Measurements from ENCODE around the gene TIMP3.

Gene TIMP3

DNA sequence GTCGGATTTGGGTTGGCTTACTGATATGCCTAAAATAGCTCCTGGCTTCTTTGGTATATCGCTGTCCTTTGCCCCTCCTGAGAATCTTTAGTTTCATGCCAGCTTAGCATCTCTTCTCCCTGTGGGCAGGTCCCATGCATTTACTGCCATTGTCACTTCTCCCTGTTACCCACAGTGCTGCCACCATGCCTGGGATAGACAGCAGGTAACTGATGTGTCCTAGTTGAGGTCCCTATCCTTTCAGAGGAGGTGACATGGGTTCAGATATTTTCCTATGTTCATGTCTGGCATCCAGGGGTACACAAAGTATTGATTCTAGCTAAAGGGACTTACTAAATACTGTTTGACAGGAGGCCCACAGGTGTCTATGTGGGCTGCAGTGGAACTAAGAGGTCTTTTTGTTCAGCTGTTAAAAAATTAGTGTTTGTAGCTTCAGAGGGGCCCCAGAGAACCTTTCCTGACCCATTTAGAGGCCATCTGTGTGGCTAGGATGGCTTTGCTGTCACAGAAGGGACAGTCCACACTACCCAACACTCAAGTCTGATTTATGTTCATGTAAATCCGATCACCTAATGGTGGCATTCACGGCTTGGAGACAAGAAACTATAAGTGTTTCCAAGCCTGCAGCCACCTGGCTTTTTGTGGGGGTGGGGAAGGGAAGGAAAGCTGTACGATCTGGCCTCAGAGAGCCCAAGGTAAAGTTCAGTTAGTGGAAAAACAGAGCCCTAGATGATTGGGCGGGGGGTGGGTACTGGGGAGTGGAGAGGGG, 8.5 kb downstream of the TIMP3 start:
- no peak for DNase-seq (ENCODE audit: low read depth)

DNA sequence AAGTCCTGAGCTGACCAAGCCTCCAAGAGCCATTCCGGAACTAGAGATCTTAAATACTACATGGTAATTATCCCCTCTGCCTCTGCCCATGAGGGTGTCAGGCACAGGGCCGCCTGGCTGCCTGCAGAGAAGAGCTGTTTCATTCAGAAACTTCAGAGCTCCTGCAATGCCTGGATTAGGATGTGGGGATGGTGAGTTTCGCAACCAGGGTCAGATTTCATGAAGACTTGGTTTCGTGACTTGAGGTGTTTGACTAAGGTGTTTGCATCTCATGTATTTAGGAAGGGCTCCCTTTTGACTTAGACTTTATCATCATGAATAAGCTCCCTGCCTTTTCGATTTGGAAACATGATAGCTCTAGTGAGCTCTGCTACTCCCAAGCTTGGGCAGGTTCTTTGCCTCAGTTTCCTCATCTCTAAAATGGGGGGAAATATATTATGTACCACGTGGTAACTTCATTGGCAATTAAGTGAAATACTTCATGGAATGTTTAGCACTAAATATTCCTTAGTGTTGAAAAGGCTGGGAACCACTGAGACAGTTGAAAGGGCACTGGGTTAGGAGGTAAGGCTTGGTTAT, 9.1 kb downstream of the TIMP3 start:
- DNase-seq (ENCODE audit: low read depth) = no peak

DNA sequence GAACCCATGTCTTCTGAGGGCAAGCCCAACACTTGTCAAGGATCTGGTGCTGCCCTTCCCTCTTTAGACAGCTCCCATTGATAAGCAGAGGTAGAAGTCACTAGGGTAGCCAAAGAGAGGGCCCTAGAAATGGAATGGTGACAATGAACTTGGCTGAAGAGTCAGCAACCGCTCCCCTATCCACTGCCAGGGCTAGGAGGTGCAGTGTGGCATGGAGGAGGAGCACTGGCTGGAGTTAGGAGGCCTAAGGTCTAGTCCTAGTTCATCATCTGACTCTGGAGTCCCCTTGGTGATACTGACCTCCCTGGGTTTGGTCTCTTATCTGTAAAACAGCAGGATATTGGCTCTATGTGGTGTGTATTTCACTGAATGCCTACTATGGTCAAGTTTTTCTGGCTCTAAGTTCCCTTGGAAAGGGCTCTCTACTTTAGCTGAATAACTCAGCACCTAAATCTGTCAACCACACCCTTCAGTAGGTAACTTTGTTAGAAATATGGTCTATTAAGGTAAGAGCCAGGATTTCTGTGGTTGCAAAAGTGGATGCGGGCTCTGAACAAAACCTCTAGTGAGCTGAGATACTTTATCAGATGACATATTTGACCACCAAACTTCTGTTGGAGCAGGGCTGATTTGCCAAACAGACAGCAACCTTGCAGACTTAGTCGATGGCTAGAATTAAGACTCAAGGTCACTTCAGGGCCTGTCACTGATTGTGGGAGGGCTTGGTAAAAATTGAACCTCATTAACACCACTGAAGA, 10.5 kb downstream of the TIMP3 start:
- DNase-seq (ENCODE audit: low read depth) = no peak

DNA sequence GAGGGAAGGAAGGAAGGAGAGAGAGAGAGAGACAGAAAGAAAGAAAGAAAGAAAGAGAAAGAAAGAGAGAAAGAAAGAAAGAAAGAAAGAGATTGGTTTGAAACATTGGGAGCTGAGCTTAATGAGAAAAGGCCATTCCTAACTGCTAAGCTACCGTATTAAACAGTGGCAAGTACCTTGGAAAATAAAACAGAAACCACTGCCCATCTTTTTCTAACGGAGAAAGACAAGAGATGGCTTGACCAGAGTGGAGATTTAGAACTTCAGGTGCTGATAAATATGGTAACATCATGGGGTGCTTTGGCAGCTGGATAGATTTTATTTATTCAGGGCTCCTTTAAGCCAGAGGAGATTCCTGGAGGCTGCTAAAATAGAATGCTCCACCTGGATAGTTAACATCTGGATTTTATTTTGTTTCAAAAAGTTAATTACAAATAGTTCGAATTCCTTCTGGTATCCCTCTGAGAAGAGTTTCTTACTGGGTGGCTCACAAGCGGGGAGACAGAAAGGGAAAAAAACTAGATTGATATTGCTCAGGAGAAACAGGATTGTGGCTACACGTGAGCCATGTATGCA, 12.9 kb downstream of the TIMP3 start:
- no peak for DNase-seq (ENCODE audit: low read depth)

DNA sequence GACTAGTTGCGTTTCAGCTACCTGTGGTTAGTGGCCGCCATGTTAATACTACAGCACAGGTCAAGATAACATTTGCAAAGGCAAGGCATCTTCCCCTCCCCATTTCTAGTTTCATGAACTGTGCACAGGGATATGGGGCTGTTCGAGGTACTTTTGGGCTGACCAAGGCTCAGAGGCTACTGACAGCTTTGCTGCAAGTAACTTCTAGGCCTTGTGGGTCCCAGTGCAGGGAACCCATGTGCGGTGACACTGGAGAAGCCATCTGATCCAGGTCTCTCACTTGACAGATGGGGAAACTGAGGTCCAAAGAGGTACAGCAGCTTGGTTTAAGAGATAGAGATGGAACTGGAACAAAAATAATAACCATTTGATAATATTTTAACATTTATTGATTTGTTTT, 13.6 kb downstream of the TIMP3 start:
- no peak for DNase-seq (ENCODE audit: low read depth)

DNA sequence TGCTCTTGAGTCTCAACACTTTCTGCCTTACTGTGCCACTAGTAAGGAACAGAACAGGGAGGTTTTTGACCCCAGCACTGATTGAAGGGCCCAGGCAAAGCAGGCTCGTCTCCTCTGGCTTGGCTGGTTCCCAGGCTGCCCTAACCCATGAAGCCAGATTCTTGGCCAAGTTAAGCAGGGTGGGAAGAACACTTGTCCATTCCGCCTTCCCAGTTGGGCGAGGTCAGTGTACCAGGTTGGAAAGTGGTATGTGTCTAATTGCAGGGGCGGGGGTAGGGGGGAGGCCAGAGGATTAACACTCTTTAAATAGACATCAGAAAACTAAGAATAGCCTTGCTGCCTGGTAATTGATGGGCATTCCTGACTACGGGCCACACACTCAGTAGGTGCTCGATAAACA, 14.4 kb downstream of the TIMP3 start:
- DNase-seq (ENCODE audit: low read depth) = no peak

DNA sequence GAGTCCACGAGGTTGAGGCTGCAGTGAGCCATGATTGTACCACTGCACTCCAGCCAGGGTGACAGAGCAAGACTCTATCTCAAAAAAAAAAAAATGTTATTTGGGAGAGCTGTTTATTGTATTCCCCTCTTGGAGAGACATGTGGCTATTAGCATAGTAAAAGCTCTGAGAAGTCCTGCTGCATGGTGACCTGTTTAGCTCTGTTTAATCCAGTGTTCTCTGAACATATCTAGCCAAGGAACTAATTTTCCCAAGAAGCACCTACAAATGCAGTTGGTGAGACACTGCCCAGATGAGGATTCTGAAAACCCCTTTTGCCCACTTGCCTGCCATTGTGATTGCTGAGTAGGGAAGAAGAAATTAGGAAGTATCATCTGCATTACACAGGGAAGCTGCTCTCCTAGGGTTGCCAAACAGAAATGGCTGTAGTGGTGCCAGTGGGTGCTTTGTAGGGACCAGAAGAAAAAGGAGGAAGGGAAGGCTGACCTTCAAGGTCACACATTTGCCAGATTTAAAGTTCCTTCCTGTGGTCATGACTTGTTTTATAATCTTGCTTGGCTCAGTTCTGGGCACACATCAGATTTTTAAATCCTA, 15.7 kb downstream of the TIMP3 start:
- no peak for DNase-seq (ENCODE audit: low read depth)

DNA sequence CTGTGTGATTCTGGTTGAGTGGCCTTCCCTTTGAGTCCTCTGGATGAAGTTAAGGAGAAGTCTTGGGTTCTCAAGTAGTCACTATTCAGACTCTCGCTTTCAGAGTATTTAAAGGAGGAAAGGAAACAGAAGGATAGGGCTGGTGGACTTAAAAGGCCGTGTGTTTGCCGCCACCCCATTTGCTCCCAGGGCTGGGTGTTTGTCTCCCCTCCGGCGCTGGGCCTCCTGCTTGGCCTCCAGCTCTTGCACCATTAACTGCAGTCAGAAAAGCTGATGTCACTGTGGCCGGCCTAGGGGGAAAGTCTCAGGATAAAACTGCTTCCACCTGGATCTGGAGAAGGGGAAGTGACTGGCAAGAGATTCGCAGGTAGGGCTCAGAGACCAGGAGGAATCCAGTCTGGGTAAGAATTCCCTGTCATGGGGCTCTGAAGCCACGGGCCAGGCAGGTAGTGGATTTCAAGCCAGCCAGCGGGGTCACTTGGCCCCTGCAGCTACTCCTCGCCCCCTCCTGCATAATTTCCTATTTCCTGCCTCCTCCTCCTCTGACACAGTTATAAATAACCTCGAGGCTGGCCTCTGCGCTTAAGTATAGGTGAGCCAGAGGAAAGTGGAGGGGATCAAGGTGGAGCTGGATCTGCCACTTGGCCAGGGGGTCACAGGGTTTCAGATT, 17.1 kb downstream of the TIMP3 start:
- no peak for DNase-seq (ENCODE audit: low read depth)

DNA sequence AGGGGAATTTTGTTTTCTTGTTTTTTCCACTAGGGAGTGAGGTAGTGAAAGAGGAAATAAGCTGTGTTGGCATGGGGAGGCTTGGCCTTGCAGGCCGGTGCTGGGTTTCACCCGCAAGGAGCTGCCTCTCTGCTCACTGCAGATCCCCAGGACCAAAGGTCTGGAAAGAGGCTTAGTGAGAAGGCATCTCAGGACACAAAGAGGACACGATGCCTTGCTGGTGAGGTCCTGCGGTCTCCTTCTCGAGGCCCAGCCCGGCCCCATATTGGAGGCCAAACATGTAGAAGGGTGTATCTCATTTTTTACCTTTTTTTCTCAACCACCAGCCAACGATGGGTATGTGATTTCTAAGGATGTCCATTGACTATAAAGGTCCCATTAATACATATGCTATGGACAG, 17.6 kb downstream of the TIMP3 start:
- no peak for DNase-seq (ENCODE audit: low read depth)

DNA sequence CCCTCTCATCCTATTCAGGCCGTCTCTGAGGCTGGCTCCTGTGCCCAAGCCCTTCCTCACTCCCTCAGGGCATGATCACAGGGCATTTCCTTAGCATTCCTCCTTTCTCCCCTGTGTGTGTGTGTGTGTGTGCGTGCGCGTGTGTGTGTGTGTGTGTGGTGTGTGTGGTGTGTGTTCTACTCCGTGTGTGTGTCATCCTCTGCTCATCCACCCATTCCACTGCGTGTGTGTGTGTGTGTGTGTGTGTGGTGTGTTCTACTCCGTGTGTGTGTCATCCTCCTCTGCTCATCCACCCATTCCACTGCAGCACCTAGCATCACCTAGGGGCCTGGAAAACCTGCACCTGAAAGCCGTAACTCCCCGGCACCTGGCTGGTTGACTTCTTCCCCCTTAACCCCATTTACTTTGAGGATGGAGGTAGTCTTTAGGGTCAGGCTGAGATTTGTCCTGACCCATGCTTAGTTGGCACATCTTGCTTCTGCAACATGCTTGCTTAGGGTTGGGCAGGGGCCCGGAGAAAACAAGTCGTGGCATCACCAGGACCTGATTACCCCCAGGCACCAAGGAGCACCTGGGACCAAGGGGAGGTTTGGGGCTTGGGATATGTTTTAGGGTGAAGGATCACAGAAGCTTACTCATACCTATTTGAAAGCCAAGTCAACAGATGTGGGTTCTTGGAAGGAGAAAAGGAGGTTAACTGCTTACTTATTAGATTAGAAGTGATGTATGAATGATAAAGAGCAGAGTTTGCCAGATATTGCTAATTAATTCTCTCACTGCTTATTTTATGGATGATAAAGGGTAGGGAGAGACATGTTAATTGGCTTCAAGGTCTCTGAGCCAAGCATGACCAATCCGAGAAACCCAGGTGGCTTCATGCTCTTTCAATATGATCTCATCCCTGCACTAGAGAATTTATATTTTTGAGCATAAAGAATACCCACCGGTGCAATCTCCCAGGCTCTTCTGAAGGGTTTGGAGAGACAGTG, 18.9 kb downstream of the TIMP3 start:
- DNase-seq (ENCODE audit: low read depth) = no peak

DNA sequence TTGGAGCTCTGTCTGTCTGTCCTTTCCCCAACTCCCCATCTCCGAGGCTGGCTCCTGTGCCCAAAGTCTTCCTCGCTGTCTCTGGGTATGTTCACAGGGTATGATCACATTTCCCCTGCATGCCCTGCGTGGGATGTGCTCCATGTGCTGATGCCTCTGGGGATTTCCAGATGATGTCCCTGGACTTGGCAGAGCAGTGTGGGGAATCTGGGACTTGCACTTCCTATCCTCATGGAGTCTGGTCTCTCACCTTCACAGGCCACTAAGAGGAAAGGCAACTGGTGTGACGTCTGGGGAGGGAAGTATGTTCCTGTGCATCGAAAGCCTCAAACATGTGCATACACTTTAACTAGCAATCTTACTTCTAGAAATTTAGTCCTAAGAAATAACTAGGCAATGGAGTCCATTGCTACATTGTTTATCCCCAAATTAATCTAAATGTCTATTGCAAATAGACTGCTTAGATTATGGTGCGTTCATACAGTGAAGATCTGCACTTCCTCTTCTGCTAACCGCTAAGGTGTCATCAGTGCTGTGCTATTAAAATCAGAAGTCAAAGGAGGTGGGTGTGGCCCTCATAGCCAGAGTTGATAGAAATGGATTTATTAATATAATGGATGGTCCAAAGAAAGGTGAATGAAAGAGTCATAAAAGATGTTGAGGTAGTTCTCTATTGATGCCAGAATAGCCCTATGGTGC, 20.8 kb downstream of the TIMP3 start:
- no peak for DNase-seq (ENCODE audit: low read depth)

DNA sequence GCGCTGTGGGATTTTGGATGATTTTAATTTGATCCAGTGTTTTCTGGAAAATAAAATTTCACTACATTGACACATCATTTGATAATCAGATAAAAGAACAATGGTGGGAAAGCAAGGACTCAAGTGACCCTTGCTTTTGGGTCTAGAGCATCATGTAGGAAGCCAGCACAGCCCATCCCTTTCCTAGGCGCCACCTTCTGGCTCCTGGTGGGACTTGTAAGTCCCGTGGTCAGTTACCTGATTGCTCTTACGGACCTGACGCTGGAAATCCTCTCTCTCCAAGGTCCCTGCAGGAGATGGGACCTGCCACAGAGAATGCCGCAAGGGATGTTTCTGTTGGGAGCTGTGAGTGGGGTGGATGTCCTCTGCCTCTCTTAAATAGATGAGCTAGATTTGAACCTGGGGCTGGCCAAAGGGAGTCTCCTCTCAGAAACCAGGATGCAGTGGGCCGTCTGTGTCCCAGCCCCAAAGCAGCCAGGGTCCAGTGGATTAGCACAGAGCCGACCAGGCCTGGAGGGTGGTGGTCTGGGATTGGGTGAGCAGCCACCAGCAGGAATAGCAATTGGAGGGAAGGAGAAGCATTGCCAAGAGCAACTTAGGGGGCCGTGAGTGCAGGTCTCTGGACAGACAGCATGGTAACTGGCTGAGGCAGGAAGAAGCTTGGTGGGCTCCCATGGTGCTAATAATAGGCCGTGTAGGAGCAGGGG, 21.7 kb downstream of the TIMP3 start:
- DNase-seq (ENCODE audit: low read depth) = no peak

DNA sequence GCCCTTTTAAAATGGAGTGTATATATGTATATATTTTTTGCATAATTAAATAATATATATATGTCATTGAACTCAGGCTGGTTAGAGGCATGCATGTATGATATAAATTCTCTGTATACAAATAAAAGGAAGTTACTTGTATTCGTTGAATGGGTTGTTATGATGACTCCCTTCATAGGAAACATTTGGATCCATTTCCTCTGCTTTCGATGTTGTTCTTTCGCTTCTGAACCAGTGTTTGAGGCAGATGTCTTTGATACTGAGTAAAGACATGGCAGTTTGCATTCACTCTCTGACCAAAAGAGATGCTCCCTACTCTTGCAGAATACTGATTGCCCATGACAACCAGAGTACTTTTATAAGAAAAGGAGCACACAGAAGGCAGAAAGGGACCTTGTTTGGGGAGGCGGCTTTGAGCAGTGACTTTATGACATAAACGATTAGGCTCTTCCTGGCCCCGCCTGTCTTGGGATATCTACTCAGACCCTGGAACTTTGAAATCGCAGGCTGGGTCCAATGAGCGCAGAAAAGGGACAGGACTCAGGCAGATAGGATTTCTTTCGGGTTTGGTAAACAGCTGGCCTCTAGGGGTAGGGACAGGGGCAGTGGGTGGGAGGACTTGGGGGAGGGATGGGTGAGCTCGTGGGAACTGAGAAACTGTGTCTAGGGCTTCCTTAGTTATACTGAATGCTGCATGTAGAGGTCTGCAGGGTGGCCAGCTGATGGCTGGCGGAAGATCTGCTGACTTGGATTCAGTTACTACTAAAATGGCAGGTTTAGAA, 23.2 kb downstream of the TIMP3 start:
- DNase-seq (ENCODE audit: low read depth) = no peak

DNA sequence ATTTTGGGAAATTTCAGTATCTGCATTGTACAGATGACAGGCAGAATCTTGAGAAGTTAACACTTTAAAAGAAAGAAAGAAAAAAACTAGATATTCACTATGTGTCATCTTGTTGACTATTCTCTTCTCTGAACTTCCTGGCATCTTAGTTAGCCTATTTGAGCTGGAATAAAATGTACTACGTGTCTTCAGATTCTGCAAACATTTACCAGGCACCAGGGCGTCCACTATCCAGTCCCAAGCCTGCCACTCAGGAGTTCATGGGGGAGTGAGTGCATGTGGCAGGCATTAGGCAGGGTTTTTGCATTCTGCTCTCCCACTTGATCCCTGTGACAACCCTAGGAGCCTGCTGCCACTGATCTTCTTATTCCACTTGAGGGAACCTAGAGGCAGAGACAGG, 25.0 kb downstream of the TIMP3 start:
- no peak for DNase-seq (ENCODE audit: low read depth)

DNA sequence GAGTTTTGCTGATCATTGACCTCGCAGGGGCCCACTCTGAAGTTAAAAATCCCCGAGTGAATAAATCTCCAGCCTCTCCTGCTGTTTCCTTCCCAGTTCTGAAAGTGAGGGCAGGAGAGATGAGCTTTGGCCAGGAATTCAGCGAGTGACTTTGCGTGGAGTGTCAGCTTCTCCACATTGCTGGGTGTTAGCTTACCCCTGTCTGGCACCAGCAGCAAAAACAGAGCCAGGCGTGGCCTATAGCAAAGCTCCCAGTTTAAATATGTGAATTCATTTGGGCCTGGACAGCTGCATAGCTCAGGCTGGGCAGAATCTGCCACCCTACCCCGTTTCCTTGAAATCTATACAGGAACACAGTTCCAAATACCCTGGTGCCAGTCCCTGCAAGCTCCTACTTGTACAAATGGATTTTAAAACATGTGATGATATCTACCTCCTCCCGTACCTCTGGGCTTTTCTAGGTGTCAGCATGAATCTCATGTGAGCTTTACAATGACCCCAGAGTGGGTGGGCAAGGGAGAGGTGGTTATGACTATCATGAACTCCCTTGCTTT, 25.6 kb downstream of the TIMP3 start:
- no peak for DNase-seq (ENCODE audit: low read depth)

DNA sequence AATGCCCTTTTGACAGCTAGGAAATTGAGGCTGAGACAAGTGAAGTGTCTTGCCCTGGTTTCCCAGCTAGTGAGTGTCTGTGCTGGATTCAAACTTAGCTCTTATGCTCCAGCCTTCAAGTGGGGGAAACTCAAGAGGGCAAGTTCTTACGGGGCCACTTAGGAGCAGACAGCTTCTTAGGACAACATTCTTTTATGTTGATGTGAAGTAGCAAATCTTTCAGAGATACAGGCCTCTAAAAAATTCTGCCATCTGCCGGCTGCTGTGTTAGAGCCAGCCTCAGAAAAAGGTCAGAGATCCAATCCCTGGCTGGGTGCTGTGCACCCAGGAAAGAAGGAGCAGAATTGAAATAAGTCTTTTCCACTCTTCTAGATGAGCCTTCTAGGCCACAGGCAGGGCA, 26.6 kb downstream of the TIMP3 start:
- DNase-seq (ENCODE audit: low read depth) = no peak

DNA sequence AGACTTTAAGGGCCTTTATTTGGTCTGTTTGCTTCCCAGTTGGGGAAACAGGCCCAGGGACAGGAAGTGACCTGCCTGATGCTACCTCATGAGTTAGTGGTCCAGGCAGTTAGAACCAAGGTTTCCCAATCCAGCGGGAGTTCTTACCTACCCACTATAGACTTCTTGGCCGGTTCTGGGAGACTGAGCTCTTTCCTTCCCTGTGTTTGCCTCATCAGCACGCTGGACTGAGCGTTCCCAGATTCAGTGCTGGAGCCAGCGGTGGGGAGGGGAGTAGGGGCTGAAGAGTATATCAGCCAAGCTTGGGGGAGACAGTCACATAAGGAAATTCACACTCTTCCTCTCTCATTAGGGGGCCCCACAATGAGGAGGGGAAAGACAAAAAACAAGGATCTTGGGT, 27.1 kb downstream of the TIMP3 start:
- no peak for DNase-seq (ENCODE audit: low read depth)

DNA sequence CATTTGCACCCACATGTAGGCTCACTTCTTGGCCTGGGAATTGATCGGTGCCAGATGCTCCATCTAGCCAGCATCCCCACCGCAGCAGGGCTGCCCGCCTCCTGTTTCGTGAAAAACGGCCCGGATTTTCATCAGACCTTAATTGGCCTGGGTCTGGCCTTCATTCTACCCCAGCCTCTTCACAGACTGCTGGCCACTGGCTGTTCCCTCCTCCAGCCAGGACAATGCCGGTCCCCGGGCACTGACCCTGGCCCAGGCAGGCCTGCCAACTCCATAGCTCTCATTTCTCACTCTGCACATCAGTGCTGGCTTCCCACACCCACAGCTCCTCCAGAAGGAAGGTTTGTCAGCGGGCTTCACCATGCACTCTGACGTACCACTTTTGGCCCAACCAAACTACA, 27.9 kb downstream of the TIMP3 start:
- no peak for DNase-seq (ENCODE audit: low read depth)
